ENCODE measurements around the gene ZNF587B. TPM values are rescaled to one million over a fixed set of nuclear protein-coding genes. Genes with fewer than 3 reads are reported as not detected.
"Not testable (repeated sequence)": the region's sequence is repeated elsewhere in the genome, so short reads cannot be mapped to it uniquely, and the experiment has no call there.

ZNF587B gene
- polyA plus RNA-seq, 1 donor from 2014 or later: 3.2 TPM

DNA sequence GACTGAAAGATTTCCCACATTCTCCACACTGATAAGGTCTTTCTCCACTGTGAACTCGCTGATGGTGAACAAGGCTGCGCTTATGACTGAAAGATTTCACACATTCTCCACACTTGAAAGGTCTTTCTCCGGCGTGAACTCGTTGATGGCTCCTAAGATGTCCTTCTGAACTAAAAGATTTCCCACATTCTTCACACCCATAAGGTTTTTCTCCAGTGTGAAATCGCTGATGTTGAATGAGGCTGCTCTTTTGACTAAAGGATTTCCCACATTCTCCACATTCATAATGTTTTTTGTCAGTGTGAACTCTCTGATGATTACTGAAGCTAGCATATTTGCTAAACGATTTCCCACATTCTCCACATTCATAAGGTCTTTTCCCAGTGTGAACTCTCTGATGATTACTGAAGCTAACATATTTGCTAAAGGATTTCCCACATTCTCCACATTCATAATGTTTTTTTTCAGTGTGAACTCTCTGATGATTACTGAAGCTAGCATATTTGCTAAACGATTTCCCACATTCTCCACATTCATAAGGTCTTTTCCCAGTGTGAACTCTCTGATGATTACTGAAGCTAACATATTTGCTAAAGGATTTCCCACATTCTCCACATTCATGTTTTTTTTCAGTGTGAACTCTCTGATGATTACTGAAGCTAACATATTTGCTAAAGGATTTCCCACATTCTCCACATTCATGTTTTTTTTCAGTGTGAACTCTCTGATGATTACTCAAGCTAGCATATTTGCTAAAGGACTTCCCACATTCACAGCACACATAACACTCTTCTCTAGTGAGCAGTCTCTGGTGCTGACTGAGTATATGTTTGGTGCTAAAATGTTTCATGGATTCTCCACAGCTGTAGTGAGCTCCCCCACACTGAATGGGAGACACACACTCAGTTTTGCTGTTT is 44.0 kb downstream of the ZNF587B start:
- Mint-ChIP-seq H3K36me3 (peaks cover 28% of the 10 kb centered on the region), H3K27ac (peak overlapping the region in 2 of 3 donors; percentile 40 to 60), H3K9me3 (peaks cover 16 to 48% (median 26%) of the 10 kb centered on the region in 3 donors)
- not testable (repeated sequence) for H3K27me3 Mint-ChIP-seq, H3K4me3 Mint-ChIP-seq, H3K4me1 Mint-ChIP-seq

DNA sequence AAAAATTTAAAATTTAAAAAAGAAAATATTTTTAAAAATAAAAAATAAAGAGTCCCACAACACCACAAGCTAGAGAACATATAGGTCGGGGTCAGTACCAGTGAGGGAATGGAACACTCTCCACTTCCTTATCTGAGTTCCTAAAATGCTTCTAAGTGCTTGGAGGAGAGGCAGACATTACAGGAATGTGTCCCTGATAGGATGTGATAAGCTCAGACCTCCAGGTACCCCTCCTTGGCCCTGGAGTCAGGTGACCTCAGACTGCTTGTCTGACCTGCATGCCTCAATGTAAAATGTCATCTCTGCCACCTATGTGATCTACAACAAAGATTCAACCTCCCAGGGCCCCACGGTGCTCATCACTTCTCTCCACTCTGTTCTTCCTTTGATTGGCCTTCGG is 55.9 kb downstream of the ZNF587B start:
- Mint-ChIP-seq H3K4me1 (peaks cover 13 to 27% (median 25%) of the 10 kb centered on the region in 3 donors), H3K27ac (no peak overlapping the region), H3K9me3 (peaks cover 4 to 10% (median 8%) of the 10 kb centered on the region in 3 donors), H3K4me3 (peak overlapping the region in 1 of 4 donors; percentile 15), H3K36me3 (peaks cover 16% of the 10 kb centered on the region), H3K27me3 (no peaks in the 10 kb centered on the region)

DNA sequence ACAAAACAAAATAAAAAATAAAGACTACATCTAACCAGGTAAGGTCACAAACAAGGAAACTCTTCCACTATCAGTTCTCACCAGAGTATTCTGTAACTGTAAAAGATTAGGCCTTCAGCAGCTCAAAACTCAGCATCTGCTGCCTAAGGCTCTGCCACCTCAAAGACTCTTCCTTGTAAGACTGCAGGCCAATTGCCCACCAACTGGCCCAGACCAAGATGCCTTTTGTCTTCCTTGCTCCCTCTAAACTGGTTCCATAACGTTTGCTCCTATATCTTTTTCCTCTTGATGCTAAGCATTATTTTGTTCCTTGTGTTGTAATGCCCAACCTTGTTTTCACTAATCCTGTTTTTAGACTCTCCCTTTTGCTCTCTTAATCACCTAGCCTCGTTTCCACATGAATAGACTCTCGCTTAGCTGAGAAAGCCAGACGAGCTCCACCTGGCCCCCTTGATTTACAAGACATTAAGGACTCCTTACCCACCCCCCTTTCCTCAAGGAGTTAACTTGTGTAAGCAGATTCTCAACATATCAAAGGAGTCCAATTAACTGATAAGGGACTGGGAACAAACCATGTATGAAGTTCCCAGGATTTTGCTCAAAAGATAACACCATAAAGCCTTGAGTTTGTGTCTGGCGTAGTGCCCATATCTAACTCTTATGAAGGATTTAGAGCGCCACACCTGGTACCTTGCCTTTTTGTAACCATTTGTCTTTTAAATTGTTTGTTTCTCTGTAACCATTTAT is 57.3 kb downstream of the ZNF587B start:
- peaks cover 13 to 27% (median 25%) of the 10 kb centered on the region in 3 donors for H3K4me1 Mint-ChIP-seq
- H3K27me3 Mint-ChIP-seq: no peaks in the 10 kb centered on the region
- peak overlapping the region; percentile 90 to 95 (median 92) for H3K4me3 Mint-ChIP-seq
- peaks cover 4 to 10% (median 8%) of the 10 kb centered on the region in 3 donors for H3K9me3 Mint-ChIP-seq
- no peak overlapping the region for H3K27ac Mint-ChIP-seq
- peaks cover 16% of the 10 kb centered on the region for H3K36me3 Mint-ChIP-seq

DNA sequence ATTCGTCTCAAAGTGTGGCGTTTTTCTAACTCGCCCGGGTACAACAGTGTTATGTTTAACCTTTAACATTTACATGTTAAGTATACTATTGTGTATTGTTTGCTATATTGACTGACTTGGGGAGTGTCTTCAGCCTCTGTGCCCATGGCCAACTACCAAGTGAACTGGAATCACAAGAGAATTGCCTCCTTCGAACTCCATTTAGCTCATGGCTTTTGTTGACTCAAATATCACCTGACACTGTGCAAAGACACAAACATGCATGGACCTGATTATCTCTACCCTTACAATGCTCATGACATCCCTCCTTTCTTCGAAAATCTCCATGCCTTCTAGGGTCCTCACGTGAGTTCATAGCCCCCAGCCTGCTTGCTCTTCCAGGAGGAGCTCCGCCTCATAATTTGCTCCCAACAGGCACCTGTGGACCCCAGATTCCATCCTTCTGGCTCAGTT is 58.0 kb downstream of the ZNF587B start:
- Mint-ChIP-seq H3K9me3 (peaks cover 4 to 10% (median 8%) of the 10 kb centered on the region in 3 donors), H3K4me1 (peaks cover 13 to 27% (median 25%) of the 10 kb centered on the region in 3 donors), H3K27ac (peak overlapping the region in 2 of 3 donors; percentile 69 to 91), H3K4me3 (peak overlapping the region; percentile 90 to 95 (median 92)), H3K27me3 (no peaks in the 10 kb centered on the region), H3K36me3 (peaks cover 16% of the 10 kb centered on the region)

DNA sequence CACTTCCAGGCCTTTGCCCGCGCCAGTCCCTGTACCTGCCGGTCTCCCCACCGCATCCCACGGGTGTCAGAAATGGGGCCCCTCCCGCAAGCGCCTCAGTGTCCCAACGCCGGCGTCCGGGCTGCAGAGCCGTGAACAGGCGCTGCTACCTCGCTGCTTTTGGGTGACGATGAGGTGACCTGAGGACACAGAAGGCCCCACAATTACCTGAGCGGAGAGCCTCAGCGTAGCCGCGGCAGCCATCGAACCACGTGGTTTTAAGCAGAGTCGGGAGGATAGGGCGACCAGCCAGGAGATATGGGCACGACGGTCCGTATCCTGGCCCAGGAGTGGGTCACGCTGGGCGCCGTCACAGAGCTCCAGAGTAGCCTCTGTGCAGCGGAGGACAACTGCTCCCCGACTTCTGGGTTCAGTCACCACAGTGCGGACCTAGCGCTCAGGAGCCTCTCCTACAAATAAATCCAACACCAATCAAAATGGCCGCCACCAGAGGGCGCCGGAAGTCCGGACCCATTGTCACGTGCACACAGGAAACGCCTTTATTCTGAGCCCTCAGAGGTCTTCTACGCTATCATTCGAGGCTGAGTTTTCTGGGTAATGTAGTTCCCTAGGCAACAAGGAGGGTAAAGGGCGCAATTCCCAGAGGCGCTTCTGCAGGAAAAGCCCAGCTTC is 58.6 kb downstream of the ZNF587B start, which contains the start of gene ZNF814:
ZNF814 (minus strand) TSS at position 478 of the 672 bp plus-strand sequence; CDS start at position 243, 235 bp downstream.
- Mint-ChIP-seq H3K27ac (peak within 1 kb of the TSS; percentile 69 to 91 (median 88)), H3K4me1 (peaks cover 13 to 27% (median 25%) of the 10 kb centered on the region in 3 donors), H3K9me3 (peaks cover 4 to 10% (median 8%) of the 10 kb centered on the region in 3 donors)

DNA sequence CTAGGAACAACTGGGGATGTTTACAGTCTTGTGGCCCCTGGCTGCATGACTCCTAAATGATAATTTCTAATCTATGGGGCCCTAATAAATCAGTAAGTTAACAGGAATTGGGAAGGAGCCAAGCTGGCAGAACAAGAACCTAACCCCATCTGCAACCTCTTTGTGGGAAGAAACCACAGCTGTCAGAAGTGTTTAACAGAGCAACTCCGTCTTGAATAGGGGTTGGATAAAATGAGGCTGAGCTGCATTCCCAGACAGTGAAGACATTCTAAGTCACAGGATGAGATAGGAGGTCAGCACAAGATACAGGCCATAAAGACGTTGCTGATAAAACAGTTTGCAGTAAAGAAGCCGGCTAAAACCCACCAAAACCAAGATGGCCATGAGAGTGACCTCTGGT is 60.6 kb downstream of the ZNF587B start:
- H3K27me3 Mint-ChIP-seq, H3K27ac Mint-ChIP-seq, H3K9me3 Mint-ChIP-seq: not testable (repeated sequence)
- Mint-ChIP-seq H3K4me3 (peak overlapping the region in 2 of 4 donors; percentile 48 to 83), H3K36me3 (peaks cover 11% of the 10 kb centered on the region), H3K4me1 (peaks cover 13 to 22% (median 19%) of the 10 kb centered on the region in 3 donors)

More for the DNA sequence above, 58.6 kb downstream of the ZNF587B start, which contains the start of gene ZNF814:
- Mint-ChIP-seq H3K27me3 (no peaks in the 10 kb centered on the region), H3K36me3 (peaks cover 16% of the 10 kb centered on the region), H3K4me3 (peak within 1 kb of the TSS; percentile 90 to 95 (median 92))

Other genes with a start within 250 kb of the ZNF587B start
- 9.9 TPM for gene ZIK1, start 246.2 kb upstream of the ZNF587B start, polyA plus RNA-seq
- gene ZNF530, start 230.4 kb upstream of the ZNF587B start, polyA plus RNA-seq: 5.0 TPM
- gene ZNF134, start 216.1 kb upstream of the ZNF587B start, polyA plus RNA-seq: 13.5 TPM
- gene ZNF211, start 197.1 kb upstream of the ZNF587B start, polyA plus RNA-seq: 17.8 TPM
- gene ZSCAN4, start 161.4 kb upstream of the ZNF587B start, polyA plus RNA-seq: not detected
- 5.8 TPM for gene ZNF551, start 148.3 kb upstream of the ZNF587B start, polyA plus RNA-seq
- gene ZNF154, start 121.1 kb upstream of the ZNF587B start, polyA plus RNA-seq: 5.0 TPM
- 20.7 TPM for gene ZNF671, start 102.7 kb upstream of the ZNF587B start, polyA plus RNA-seq
- 13.4 TPM for gene ZNF776, start 83.5 kb upstream of the ZNF587B start, polyA plus RNA-seq
- 19.5 TPM for gene ZNF586, start 60.6 kb upstream of the ZNF587B start, polyA plus RNA-seq
- gene ZNF552, start 15.4 kb upstream of the ZNF587B start, polyA plus RNA-seq: 6.8 TPM
- 10.5 TPM for gene ZNF587, start 19.6 kb downstream of the ZNF587B start, polyA plus RNA-seq
- 37.1 TPM for gene ZNF814, start 58.7 kb downstream of the ZNF587B start, polyA plus RNA-seq
- gene ZNF417, start 86.3 kb downstream of the ZNF587B start, polyA plus RNA-seq: 4.5 TPM
- gene ZNF418, start 105.1 kb downstream of the ZNF587B start, polyA plus RNA-seq: 6.0 TPM
- gene ZNF256, start 117.4 kb downstream of the ZNF587B start, polyA plus RNA-seq: 7.8 TPM
- gene C19orf18, start 144.2 kb downstream of the ZNF587B start, polyA plus RNA-seq: not detected
- gene ZNF606, start 172.5 kb downstream of the ZNF587B start, polyA plus RNA-seq: 9.1 TPM
- gene ZSCAN1, start 203.7 kb downstream of the ZNF587B start, polyA plus RNA-seq: not detected
- 1.0 TPM for gene ZNF135, start 229.0 kb downstream of the ZNF587B start, polyA plus RNA-seq

Data from IgD-negative memory B cell (primary cell).